Measurements from ENCODE around the gene MUC6. TPM values are rescaled to one million over a fixed set of nuclear protein-coding genes. Genes with fewer than 3 reads are reported as not detected.

MUC6 gene
- total RNA-seq, 6 experiments from 2014 or later = not detected

GRCh38 chr11:1040428-1041148 is 4.1 kb upstream of the MUC6 start:
- Mint-ChIP-seq H3K9me3 (no peaks in the 10 kb centered on the region; the same call in 1 of the 2 replicates), H3K4me3 (no peak overlapping the region), H3K27me3 (ENCODE audit: insufficient read depth) (peaks cover 9% of the 10 kb centered on the region), H3K27ac (no peak overlapping the region), H3K36me3 (ENCODE audit: low read depth) (no peaks in the 10 kb centered on the region), H3K4me1 (ENCODE audit: low read depth) (no peaks in the 10 kb centered on the region)
- DNase-seq = no peak
- TF ChIP-seq CTCF (IDR thresholded peaks at IDR 0.05) = no peak

DNA sequence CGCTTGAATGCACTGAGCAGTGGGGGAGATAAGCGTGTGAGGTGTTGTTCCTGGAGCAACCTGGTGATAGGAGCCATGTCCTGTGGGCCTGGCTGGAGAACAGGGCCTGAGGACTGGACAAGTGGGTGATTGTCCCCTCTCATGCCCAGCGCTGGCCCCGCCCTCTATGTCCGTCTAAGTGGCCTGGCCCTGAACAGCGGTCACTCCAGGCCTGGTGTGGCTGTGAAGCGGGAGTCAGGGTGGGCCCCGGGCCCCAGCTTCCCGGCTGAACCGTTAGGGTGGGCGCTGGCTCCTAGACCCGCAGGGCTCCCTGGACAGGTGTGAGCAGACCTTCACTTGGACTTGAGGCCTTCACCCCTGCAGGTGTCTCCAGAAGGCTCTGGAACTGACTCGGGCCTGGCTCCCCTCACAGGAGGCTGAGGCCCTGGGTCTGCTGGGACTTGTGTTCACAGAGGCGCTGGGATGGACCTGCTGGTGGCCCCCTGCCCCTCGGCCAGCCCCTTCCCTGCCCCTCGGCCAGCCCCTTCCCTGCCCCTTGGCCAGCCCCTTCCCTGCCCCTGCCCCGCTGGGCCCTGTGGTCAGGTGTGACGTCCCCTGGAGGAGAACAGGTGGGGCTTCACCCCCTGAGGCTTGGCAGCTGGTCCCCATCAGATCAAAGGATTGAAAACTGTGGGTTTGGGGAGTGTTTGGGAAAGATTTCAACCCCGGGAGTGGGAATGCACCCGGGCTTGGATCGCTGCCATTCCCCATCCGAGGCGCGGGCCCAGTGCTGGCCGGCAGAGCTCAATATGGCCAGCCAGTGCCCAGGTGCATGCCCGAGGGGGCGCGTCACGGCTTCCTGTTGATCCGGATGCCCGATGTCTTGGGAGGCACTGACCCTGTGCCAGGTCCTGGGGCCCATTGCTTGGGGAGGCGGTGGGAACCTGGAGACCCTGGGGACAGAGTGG is 3.2 kb upstream of the MUC6 start:
- TF ChIP-seq CTCF (IDR thresholded peaks at IDR 0.05) = no peak
- DNase-seq = no peak
- no peaks in the 10 kb centered on the region for H3K4me1 Mint-ChIP-seq (ENCODE audit: low read depth)
- no peaks in the 10 kb centered on the region; the same call in 1 of the 2 replicates for H3K9me3 Mint-ChIP-seq
- H3K4me3 Mint-ChIP-seq = no peak overlapping the region
- H3K27me3 Mint-ChIP-seq (ENCODE audit: insufficient read depth) = peaks cover 7% of the 10 kb centered on the region
- no peaks in the 10 kb centered on the region for H3K36me3 Mint-ChIP-seq (ENCODE audit: low read depth)
- H3K27ac Mint-ChIP-seq = no peak overlapping the region

- no peaks in the 10 kb centered on the region for H3K36me3 Mint-ChIP-seq (ENCODE audit: low read depth)
- no peak for DNase-seq
- no peak for TF ChIP-seq CTCF (IDR thresholded peaks at IDR 0.05)
- no peak overlapping the region for H3K4me3 Mint-ChIP-seq
- H3K9me3 Mint-ChIP-seq = no peaks in the 10 kb centered on the region
- peaks cover 4% of the 10 kb centered on the region for H3K27me3 Mint-ChIP-seq (ENCODE audit: insufficient read depth)
- no peaks in the 10 kb centered on the region for H3K4me1 Mint-ChIP-seq (ENCODE audit: low read depth)
- H3K27ac Mint-ChIP-seq = no peak overlapping the region
Observed at GRCh38 chr11:1038921-1039320, 2.4 kb upstream of the MUC6 start.

GRCh38 chr11:1038361-1038760 is 1.8 kb upstream of the MUC6 start:
- Mint-ChIP-seq H3K9me3 (no peaks in the 10 kb centered on the region), H3K27ac (no peak overlapping the region), H3K36me3 (ENCODE audit: low read depth) (no peaks in the 10 kb centered on the region), H3K4me1 (ENCODE audit: low read depth) (no peaks in the 10 kb centered on the region), H3K27me3 (ENCODE audit: insufficient read depth) (peaks cover 3% of the 10 kb centered on the region), H3K4me3 (no peak overlapping the region)
- TF ChIP-seq CTCF (IDR thresholded peaks at IDR 0.05) = no peak
- no peak for DNase-seq

GRCh38 chr11:1037506-1038055 is 1.1 kb upstream of the MUC6 start:
- peaks cover 3% of the 10 kb centered on the region for H3K27me3 Mint-ChIP-seq (ENCODE audit: insufficient read depth)
- no peak for DNase-seq
- no peak for TF ChIP-seq CTCF (IDR thresholded peaks at IDR 0.05)
- no peaks in the 10 kb centered on the region; the same call in 1 of the 2 replicates for H3K9me3 Mint-ChIP-seq
- no peaks in the 10 kb centered on the region for H3K4me1 Mint-ChIP-seq (ENCODE audit: low read depth)
- no peaks in the 10 kb centered on the region for H3K36me3 Mint-ChIP-seq (ENCODE audit: low read depth)
- H3K27ac Mint-ChIP-seq = no peak overlapping the region
- no peak overlapping the region for H3K4me3 Mint-ChIP-seq
